MV-4-11 (cell line): ENCODE measurements around the gene MTCP1.
A peak's percentile ranks its signal among the peaks of the same experiment; 100 is the strongest.

Source experiments
- DNase-seq: peaks from one replicate; lab custom pipeline; 2025; lab: John Stamatoyannopoulos, UW

Gene MTCP1

GRCh38 chrX:155053656-155054055 is 17.3 kb downstream of the MTCP1 start:
- no peak for DNase-seq

GRCh38 chrX:155052738-155053498 is 18.0 kb downstream of the MTCP1 start:
- no peak for DNase-seq

GRCh38 chrX:155048977-155049619 is 21.8 kb downstream of the MTCP1 start:
- DNase-seq = peak; percentile 15

- no peak for DNase-seq
Measured at GRCh38 chrX:155046811-155047528, 24.0 kb downstream of the MTCP1 start.

GRCh38 chrX:155046129-155046810 is 24.7 kb downstream of the MTCP1 start:
- no peak for DNase-seq

- DNase-seq = no peak
Measured at GRCh38 chrX:155035688-155036087, 35.2 kb downstream of the MTCP1 start.

- no peak for DNase-seq
Measured at GRCh38 chrX:155031657-155032056, 39.3 kb downstream of the MTCP1 start.

- no peak for DNase-seq
Measured at GRCh38 chrX:155028877-155029291, 42.1 kb downstream of the MTCP1 start.

GRCh38 chrX:155028129-155028528 is 42.8 kb downstream of the MTCP1 start:
- DNase-seq = no peak

- DNase-seq = peak; percentile 54
Measured at GRCh38 chrX:155027509-155028066, 43.3 kb downstream of the MTCP1 start.

GRCh38 chrX:155026727-155027508 is 44.0 kb downstream of the MTCP1 start, which contains the start of gene FUNDC2:
Gene FUNDC2, plus strand, starts transcription at chrX:155026844. Its CDS starts 95 bp downstream, at chrX:155026939.
- peak; percentile 92 for DNase-seq

- no peak for DNase-seq
Measured at GRCh38 chrX:155026420-155026726, 44.6 kb downstream of the MTCP1 start.

- DNase-seq = no peak
Measured at GRCh38 chrX:155023907-155024833, 46.8 kb downstream of the MTCP1 start.

GRCh38 chrX:155022585-155022984 is 48.4 kb downstream of the MTCP1 start, which contains the start of gene F8:
Gene F8, minus strand, starts transcription at chrX:155022723. Its CDS starts 171 bp downstream, at chrX:155022552.
- DNase-seq = no peak

GRCh38 chrX:155020591-155020990 is 50.3 kb downstream of the MTCP1 start:
- no peak for DNase-seq
